Astrocyte of the cerebellum (primary cell): ENCODE results near the gene ZNF586.
"Not testable (repeated sequence)": the region's sequence is repeated elsewhere in the genome, so short reads cannot be mapped to it uniquely, and the experiment has no call there.

ENCODE experiments used
- DNase-seq: peaks from one replicate; pipeline ENCODE4 v3.0.0-alpha.2; 2011; ENCODE audit warnings: low read depth
- H3K4me3 ChIP-seq: 2 replicates; pipeline ENCODE4 v1.5.1; 2011; ENCODE audit warnings: mild to moderate bottlenecking, low read depth, low read length, moderate library complexity
- in situ Hi-C: cut with HindIII; loops from 2 replicates; pipeline ENCODE4 v1.10.0; 2017; ENCODE audit warnings: low sequenced_read_pairs
- TF ChIP-seq, protein P1 (sequence below): IDR thresholded peaks from 2 replicates; pipeline ENCODE4 v1.5.1; 2012; ENCODE audit warnings: low read length, low read depth, moderate library complexity, mild to moderate bottlenecking; ENCODE audit errors: missing control alignments

ZNF586 gene

DNA sequence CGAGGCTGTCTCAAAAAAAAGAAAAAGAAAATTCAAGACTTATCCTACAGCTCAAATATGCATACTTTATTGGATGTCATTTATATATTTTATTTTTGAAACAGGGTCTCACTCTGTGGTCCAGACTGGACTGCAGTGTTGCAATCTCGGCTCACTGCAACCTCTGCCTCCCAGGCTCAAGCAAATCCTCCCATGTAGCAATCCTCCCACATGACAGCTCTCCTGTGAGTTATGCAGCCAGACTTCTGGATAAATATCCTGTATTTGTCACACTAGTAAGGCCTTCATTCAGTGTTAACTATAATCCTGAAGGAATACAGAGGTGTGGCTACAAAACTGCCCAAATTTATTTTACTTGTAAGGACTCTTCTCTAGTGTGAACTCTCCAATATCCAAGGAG lies 38.1 kb downstream of the ZNF586 start:
- in situ Hi-C loops, result no loop called here
- no peak overlapping the region for H3K4me3 ChIP-seq
- TF ChIP-seq, protein P1, sequence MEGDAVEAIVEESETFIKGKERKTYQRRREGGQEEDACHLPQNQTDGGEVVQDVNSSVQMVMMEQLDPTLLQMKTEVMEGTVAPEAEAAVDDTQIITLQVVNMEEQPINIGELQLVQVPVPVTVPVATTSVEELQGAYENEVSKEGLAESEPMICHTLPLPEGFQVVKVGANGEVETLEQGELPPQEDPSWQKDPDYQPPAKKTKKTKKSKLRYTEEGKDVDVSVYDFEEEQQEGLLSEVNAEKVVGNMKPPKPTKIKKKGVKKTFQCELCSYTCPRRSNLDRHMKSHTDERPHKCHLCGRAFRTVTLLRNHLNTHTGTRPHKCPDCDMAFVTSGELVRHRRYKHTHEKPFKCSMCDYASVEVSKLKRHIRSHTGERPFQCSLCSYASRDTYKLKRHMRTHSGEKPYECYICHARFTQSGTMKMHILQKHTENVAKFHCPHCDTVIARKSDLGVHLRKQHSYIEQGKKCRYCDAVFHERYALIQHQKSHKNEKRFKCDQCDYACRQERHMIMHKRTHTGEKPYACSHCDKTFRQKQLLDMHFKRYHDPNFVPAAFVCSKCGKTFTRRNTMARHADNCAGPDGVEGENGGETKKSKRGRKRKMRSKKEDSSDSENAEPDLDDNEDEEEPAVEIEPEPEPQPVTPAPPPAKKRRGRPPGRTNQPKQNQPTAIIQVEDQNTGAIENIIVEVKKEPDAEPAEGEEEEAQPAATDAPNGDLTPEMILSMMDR, result no peak
- no peak for DNase-seq

DNA sequence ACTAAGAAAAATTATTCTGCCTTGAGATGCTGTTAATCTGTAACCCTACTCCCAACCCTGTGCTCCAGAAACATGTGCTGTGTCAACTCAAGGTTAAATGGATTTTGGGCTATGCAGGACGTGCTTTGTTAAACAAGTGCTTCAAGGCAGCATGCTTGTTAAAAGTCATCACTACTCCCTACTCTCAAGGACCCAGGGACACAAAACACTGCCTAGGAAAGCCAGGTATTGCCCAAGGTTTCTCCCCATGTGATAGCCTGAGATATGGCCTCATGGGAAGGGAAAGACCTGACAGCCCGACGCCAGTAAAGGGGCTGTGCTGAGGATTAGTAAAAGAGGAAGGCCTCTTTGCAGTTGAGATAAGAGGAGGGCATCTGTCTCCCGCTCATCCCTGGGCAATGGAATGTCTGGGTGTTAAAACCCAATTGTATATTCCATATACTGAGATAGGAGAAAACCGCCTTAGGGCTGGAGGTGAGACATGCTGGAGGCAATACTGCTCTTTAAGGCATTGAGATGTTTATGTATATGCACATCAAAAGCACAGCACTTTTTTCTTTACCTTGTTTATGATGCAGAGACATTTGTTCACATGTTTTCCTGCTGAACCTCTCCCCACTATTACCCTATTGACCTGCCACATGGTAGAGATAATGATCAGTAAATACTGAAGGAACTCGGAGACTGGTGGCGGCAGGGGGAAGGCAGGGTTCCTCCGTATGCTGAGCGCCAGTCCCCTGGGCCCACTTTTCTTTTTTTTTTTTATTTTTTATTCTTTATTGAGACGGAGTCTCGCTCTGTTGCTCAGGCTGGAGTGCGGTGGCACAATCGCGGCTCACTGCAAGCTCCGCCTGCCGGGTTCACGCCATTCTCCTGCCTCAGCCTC lies 41.2 kb downstream of the ZNF586 start:
- in situ Hi-C loops, H3K4me3 ChIP-seq, DNase-seq: not testable (repeated sequence)

GRCh38 chr19:57812226-57812625 lies 42.8 kb downstream of the ZNF586 start:
- no peak overlapping the region for H3K4me3 ChIP-seq
- TF ChIP-seq, protein P1, result no peak
- no peak for DNase-seq
- in situ Hi-C loops, result no loop called here

DNA sequence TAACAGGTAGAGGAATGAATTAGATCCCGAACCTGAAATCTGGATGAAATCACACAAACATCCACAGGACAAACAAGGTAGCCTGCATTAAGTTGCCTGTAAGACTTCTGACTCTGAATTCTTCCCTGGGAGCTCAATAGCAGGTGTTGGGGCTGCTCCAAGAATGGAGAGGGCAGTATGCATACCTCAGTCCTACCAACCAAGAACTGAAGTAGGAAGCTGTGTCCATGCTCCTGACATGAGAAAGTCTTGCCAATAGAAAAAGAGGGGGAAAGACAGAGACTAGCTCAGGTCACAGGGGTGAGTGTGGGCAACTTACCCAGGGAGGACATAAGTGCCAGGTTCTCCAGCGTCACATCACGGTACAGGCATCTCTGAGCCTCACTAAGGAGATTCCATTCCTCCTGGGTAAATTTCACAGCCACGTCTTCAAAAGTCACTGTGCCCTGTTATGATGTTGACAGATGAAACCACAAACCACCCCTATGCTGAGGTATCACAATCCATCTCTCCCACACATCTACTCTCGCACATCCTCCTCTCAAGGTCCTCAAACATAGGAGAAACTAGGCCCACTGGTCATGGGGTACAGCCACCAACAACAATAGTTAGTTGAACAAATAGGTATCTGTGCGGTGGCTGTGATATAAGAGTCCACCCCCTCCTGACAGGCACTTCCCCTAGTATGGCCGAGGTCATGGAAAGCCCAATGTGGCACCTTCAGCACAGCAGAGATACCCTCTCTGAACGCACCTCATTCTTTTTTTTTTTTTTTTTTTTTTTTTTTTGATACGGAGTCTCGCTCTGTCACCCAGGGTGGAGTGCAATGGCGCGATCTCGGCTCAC lies 43.7 kb downstream of the ZNF586 start:
- peak overlapping the region; percentile 82 for H3K4me3 ChIP-seq
- DNase-seq, in situ Hi-C loops: not testable (repeated sequence)

GRCh38 chr19:57813919-57814504 lies 44.5 kb downstream of the ZNF586 start:
- peak overlapping the region; percentile 82 for H3K4me3 ChIP-seq
- no peak for DNase-seq
- TF ChIP-seq, protein P1, result no peak
- in situ Hi-C loops, result no loop called here

GRCh38 chr19:57814505-57815246 lies 45.2 kb downstream of the ZNF586 start, which contains the start of gene ZNF552:
TSS of gene ZNF552 (minus strand) at chr19:57814913. CDS start at chr19:57814743, 170 bp downstream.
- in situ Hi-C loops, result no loop called here
- peak; percentile 83 for DNase-seq
- H3K4me3 ChIP-seq, result peak within 1 kb of the TSS; percentile 82
- TF ChIP-seq, protein P1, result no peak
